HG03571 (cell line): Measurements from ENCODE around the gene KRTAP5-8.
"Not testable (repeated sequence)": the region's sequence is repeated elsewhere in the genome, so short reads cannot be mapped to it uniquely, and the experiment has no call there.

ENCODE experiments used
- ATAC-seq: cut with Tn5 transposase; IDR thresholded peaks from one replicate; pipeline ENCODE4 v1.9.1; 2021; ENCODE audit not compliant: unreplicated experiment

Gene KRTAP5-8

DNA sequence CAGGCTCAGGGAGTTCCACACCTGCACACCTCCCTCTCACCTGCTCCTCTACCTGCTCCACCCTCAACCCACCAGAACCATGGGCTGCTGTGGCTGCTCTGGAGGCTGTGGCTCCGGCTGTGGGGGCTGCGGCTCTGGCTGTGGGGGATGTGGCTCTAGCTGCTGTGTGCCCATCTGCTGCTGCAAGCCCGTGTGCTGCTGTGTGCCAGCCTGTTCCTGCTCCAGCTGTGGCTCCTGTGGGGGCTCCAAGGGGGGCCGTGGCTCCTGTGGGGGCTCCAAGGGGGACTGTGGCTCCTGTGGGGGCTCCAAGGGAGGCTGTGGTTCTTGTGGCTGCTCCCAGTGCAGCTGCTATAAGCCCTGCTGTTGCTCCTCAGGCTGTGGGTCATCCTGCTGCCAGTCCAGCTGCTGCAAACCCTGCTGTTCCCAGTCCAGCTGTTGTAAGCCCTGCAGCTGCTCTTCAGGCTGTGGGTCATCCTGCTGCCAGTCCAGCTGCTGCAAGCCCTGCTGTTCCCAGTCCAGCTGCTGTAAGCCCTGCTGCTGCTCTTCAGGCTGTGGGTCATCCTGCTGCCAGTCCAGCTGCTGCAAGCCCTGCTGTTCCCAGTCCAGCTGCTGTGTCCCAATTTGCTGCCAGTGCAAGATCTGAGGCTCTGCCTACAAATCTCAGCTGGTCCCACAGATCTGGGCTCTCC lies at the start of gene KRTAP5-8:
Gene KRTAP5-8 (plus strand): TSS at position 49 of the 689 bp plus-strand sequence. CDS start 31 bp downstream, at position 80.
- not testable (repeated sequence) for ATAC-seq

DNA sequence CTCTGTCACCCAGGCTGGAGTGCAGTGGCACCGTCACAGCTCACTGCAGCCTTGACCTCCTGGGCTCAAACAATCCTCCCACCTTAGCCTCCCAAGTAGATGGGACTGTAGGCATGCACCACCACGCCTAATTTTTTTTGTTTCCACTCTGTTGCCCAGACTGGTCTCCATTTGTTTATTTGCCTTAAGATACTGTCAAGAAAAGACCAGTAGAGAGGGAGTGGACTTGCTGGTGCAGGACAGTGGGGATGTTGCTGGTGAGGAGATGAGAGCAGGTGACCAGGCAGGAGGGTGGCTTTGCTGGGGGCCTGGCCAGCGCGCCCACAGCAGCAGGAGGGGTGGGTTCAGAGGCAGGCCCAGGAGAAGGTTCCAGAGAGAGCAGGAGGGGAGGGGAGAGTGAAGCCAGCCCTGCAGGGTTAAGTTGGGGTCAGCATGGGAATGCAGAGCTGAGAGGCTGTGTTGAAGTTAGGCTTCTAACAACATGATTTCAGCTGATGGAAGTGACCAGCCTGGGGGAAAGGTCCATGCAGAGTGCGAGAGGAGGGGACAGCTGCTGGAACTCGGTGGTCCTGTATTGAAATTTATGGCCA lies 49.0 kb upstream of the KRTAP5-8 start:
- no peak for ATAC-seq

GRCh38 chr11:71489311-71490043 lies 48.3 kb upstream of the KRTAP5-8 start:
- ATAC-seq = no peak

- ATAC-seq = no peak
These were observed 47.6 kb upstream of the KRTAP5-8 start for GRCh38 chr11:71490044-71490730.

GRCh38 chr11:71490731-71491390 lies 47.0 kb upstream of the KRTAP5-8 start:
- no peak for ATAC-seq

DNA sequence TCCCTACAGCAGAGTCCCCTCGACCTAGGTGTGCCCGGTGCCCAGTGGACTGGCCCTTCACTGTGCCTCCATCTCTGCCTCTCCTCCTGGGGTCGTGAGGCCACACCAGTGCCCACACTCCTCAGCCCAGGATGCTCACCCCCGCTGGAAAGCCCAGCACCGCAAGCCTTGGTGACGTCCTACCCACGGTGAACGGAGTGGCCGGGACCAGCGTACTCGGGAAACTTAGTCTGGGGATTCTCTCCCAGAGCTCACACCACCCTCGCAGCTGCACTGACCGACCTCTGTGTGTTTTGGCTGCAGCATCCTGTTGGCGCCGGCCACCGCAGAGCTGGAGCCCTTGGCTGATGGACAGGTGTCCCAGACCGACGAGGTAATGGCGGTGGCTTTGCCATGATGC lies 46.3 kb upstream of the KRTAP5-8 start:
- no peak for ATAC-seq

DNA sequence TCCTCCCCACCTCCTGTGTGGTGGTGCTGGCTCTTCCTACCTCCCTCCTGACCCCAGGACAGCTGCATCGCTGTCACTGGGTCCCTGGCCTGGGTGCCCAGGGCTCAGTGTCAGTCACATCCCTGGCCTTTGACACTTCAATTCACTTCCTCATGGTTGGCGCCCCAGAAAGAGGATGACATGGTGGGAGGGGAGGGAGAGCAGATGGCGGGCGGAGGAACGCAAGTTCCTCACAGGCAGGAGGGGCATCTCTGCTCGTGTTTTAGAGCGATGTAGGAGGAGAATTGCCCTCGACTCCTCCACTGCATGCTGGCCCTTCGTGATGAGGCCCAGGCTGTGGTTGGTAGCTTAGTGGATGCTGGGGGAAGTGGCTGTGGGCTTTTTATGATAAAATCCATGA lies 45.9 kb upstream of the KRTAP5-8 start:
- no peak for ATAC-seq

GRCh38 chr11:71495286-71496230 lies 42.3 kb upstream of the KRTAP5-8 start:
- ATAC-seq = no peak

DNA sequence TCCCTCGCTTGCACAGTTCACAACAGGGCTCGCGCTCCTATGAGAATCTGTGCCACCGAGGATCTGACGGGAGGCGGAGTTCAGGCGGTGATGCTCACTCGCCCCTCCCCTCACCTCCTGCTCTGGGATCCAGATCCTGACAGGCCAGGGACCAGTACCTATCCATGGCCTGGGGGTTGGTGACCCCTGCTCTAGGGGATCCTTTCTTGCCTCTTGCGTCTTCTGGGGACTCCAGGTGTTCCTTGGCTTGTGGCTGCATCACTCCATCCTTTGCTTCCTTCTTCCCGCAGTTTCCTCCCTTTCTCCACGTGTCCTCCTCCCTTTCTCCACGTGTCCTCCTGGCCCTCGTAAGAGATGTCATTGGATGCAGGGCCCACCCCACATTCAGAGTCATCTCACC lies 41.4 kb upstream of the KRTAP5-8 start:
- ATAC-seq = no peak

DNA sequence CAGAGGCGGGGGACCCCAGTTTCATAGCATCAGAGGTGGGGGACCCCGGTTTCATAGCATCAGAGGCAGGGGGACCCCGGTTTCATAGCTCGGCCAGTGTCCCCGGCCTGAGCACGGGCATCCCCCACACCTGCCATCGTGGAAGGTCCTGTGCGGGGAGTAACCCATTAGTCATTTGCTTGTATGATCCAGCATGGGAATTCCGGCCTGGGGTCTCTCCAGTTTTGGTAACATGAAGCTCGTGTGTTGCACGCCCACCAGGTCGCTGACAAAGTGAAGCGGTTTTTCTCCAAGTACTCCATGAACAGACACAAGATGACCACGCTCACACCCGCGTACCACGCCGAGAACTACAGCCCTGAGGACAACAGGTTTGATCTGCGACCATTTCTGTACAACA lies 39.7 kb upstream of the KRTAP5-8 start:
- no peak for ATAC-seq

GRCh38 chr11:71499125-71499524 lies 38.7 kb upstream of the KRTAP5-8 start:
- no peak for ATAC-seq

- no peak for ATAC-seq
These were observed 38.3 kb upstream of the KRTAP5-8 start for GRCh38 chr11:71499546-71499945.

DNA sequence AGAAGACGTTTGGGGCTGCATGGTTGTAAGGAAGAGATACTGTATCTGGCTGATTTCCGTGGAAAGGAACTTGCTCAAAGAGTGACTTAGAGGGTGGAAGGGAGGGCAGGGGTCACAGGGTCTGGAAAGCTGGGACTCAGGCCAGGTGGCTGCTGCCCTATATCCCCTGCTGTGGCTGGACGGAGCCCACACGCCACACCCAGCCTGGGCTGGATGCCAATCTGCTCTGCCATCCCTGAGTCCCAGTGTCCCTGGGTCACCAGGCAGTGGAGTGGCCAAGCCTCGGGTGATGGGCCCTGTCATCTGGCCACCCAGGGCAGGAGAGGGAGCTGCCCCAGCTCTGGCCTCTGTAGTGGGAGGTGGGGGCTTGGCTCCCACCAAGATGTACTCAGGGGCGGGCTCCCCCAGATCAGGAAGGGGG lies 37.2 kb upstream of the KRTAP5-8 start:
- no peak for ATAC-seq

DNA sequence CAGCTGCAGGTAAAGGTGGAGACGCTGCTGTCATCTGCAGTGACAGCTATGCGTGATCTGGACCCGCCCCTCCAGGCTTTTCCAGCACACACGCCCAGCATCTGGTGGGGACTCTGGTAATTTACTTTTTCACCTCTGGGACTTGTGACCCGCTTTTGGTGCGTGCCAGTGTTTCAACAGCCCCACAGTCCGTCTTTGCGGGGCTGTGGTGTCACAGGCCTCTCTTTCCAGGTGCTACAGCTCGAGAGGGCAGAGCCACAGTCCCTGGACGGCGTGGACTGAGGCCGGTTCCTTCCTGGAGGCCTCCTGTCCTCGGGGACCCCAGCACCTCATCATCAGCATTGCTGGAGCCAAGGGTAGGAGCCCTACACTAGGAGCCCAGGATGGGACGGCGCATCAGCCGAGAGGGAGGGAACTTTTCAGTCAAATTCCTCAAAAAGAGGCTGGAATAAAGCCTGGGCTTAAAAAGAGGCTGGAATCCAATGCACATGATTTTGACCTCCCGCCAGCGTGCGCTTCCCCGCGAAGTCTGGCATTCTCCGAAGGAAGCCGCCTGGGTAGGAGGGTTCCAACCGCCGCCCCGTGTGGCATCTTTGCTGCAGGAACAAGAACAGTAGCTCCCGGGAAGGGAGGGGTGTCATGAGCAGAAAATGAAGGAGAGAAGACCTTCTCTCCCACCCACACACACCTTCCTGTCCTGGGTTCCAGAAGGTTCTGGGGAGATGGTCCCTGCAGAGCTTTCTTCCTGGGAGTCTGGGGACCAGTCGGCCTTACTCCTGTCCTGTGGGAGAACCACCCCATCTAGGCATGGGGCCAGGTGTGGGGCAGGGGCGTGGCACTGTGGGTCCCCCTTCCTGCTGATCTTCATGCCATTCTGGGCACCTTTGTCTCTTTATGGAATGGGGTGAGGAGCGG lies 36.5 kb upstream of the KRTAP5-8 start:
- ATAC-seq = no peak

DNA sequence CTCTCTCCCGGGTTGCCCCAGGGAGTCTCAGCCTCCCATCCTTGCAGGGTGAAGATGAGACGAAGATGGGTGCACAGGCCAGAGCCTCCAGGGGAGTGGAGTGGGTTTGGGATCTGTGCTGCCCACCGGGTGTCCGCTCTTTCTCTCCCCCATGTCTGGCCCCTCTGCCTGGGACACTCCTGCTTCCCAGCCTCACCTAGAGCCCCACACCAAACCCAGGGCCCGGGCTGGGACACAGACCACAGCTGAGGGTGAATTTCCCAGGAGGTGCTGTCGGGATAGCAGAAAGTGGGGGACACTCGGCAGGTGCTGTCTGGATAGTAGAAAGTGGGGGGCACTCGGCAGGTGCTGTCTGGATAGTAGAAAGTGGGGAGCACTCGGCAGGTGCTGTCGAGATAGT lies 35.8 kb upstream of the KRTAP5-8 start:
- no peak for ATAC-seq

- no peak for ATAC-seq
These were observed 34.9 kb upstream of the KRTAP5-8 start for GRCh38 chr11:71502871-71503435.

DNA sequence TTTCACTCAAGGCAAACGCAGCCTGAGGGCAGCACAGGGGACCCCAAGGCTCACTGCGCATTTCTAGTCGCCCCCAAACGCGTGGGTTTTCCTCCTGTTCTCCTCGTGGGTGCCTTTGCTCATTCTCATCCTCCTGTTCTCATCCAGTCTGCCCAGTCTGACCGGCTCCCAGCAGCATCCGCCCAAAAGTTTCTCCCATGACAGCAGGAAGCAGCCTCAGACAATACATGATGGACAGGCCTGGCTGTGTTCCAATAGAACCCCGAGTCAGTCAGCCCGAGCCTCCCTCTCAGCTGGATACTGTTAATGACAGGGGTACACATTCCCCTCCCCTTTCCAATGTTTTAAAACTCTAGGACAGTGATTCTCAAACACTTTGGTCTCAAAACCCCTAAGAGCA lies 33.3 kb upstream of the KRTAP5-8 start:
- no peak for ATAC-seq

DNA sequence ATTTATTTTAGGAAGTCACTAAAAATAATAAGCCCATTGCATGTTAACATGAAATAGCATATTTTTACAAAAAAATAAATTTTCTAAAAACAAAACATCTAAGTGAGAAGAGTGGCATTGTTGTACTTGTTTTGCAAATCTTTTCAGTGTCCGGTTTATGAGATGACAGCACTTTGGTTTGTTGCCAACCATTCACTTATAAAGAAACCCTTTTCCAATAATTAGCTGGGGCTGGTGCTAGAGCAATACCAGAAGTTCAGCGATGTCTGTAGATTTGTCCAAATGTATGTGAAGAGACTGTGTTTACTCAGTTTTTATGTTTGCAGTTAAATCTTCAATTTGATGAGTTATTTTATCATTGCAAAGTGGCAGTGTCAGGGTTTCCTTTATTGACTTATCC lies 32.8 kb upstream of the KRTAP5-8 start:
- no peak for ATAC-seq

GRCh38 chr11:71505781-71506180 lies 32.0 kb upstream of the KRTAP5-8 start:
- no peak for ATAC-seq
